ENCODE results near the gene HDAC8. TPM values are rescaled to one million over a fixed set of nuclear protein-coding genes. Genes with fewer than 3 reads are reported as not detected.

Gene HDAC8
- total RNA-seq, 2 experiments from 2014 or later = 32.5 to 40.0 TPM

GRCh38 chrX:72478351-72478750, 94.3 kb downstream of the HDAC8 start:
- ChIA-PET CTCF (ENCODE audit: unreplicated experiment) (no interaction called here), POLR2A (no interaction called here)
- H3K79me2 ChIP-seq (ENCODE audit: insufficient read depth, low read depth, low read length) = no peaks in the 10 kb centered on the region
- H4K20me1 ChIP-seq (ENCODE audit: insufficient read depth, low read length) = no peaks in the 10 kb centered on the region
- H2AFZ ChIP-seq (ENCODE audit: low read length) = no peak overlapping the region
- H3K9me3 ChIP-seq (ENCODE audit: low read length) = no peaks in the 10 kb centered on the region
- H3K36me3 ChIP-seq (ENCODE audit: insufficient read depth, low read length) = peaks cover 5% of the 10 kb centered on the region; the same call in 1 of the 2 replicates
- no peak for TF ChIP-seq CTCF (conservative IDR thresholded peaks at IDR 0.05; ENCODE audit: low read length)
- TF ChIP-seq EZH2phosphoT487 (IDR thresholded peaks at IDR 0.05; ENCODE audit: borderline replicate concordance, low read depth, low read length) = no peak
- H3K9me2 ChIP-seq (ENCODE audit: insufficient read depth, low read length) = no peaks in the 10 kb centered on the region
- H3K4me1 ChIP-seq (ENCODE audit: insufficient read depth, low read length, poor library complexity, severe bottlenecking) = no peaks in the 10 kb centered on the region
- no peak for DNase-seq (ENCODE audit: low spot score)
- H3K4me3 ChIP-seq (ENCODE audit: low read depth, low read length, poor library complexity, severe bottlenecking) = no peak overlapping the region
- intact Hi-C loops (cut with micrococcal nuclease; ENCODE audit: unreplicated experiment) = no loop called here
- H3K27ac ChIP-seq (ENCODE audit: low read depth, low read length, poor library complexity, severe bottlenecking) = no peak overlapping the region
- H3K4me2 ChIP-seq (ENCODE audit: low read length) = no peak overlapping the region
- no TSS peak for BruUV-seq (replicated peaks)

- DNase-seq (ENCODE audit: low spot score) = no peak
- no peaks in the 10 kb centered on the region for H3K9me2 ChIP-seq (ENCODE audit: insufficient read depth, low read length)
- H3K4me2 ChIP-seq (ENCODE audit: low read length) = no peak overlapping the region
- H3K4me3 ChIP-seq (ENCODE audit: low read depth, low read length, poor library complexity, severe bottlenecking) = no peak overlapping the region
- no peak overlapping the region for H2AFZ ChIP-seq (ENCODE audit: low read length)
- POLR2A ChIA-PET = no interaction called here
- intact Hi-C loops (cut with micrococcal nuclease; ENCODE audit: unreplicated experiment) = no loop called here
- TF ChIP-seq CTCF (conservative IDR thresholded peaks at IDR 0.05; ENCODE audit: low read length) (no peak), EZH2phosphoT487 (IDR thresholded peaks at IDR 0.05; ENCODE audit: borderline replicate concordance, low read depth, low read length) (no peak)
- H4K20me1 ChIP-seq (ENCODE audit: insufficient read depth, low read length) = no peaks in the 10 kb centered on the region
- no peaks in the 10 kb centered on the region for H3K9me3 ChIP-seq (ENCODE audit: low read length)
- no TSS peak for BruUV-seq (replicated peaks)
- no peaks in the 10 kb centered on the region for H3K4me1 ChIP-seq (ENCODE audit: insufficient read depth, low read length, poor library complexity, severe bottlenecking)
- H3K27ac ChIP-seq (ENCODE audit: low read depth, low read length, poor library complexity, severe bottlenecking) = no peak overlapping the region
- H3K79me2 ChIP-seq (ENCODE audit: insufficient read depth, low read depth, low read length) = no peaks in the 10 kb centered on the region
- no peaks in the 10 kb centered on the region for H3K36me3 ChIP-seq (ENCODE audit: insufficient read depth, low read length)
- CTCF ChIA-PET (ENCODE audit: unreplicated experiment) = no interaction called here
Measured at GRCh38 chrX:72477781-72478181, 94.9 kb downstream of the HDAC8 start.

GRCh38 chrX:72477376-72477775, 95.3 kb downstream of the HDAC8 start:
- Histone ChIP-seq H4K20me1 (ENCODE audit: insufficient read depth, low read length) (no peaks in the 10 kb centered on the region), H3K4me2 (ENCODE audit: low read length) (no peak overlapping the region), H3K9me3 (ENCODE audit: low read length) (no peaks in the 10 kb centered on the region), H3K4me3 (ENCODE audit: low read depth, low read length, poor library complexity, severe bottlenecking) (no peak overlapping the region), H3K36me3 (ENCODE audit: insufficient read depth, low read length) (no peaks in the 10 kb centered on the region), H3K4me1 (ENCODE audit: insufficient read depth, low read length, poor library complexity, severe bottlenecking) (no peaks in the 10 kb centered on the region), H3K27ac (ENCODE audit: low read depth, low read length, poor library complexity, severe bottlenecking) (no peak overlapping the region), H2AFZ (ENCODE audit: low read length) (no peak overlapping the region), H3K9me2 (ENCODE audit: insufficient read depth, low read length) (no peaks in the 10 kb centered on the region), H3K79me2 (ENCODE audit: insufficient read depth, low read depth, low read length) (no peaks in the 10 kb centered on the region)
- intact Hi-C loops (cut with micrococcal nuclease; ENCODE audit: unreplicated experiment) = no loop called here
- no TSS peak for BruUV-seq (replicated peaks)
- TF ChIP-seq CTCF (conservative IDR thresholded peaks at IDR 0.05; ENCODE audit: low read length) (no peak), EZH2phosphoT487 (IDR thresholded peaks at IDR 0.05; ENCODE audit: borderline replicate concordance, low read depth, low read length) (no peak)
- POLR2A ChIA-PET = no interaction called here
- no peak for DNase-seq (ENCODE audit: low spot score)
- CTCF ChIA-PET (ENCODE audit: unreplicated experiment) = no interaction called here

Measured in OCI-LY7 (cell line).